ENCODE data around the gene RGS1. TPM values are rescaled to one million over a fixed set of nuclear protein-coding genes. Genes with fewer than 3 reads are reported as not detected.

The RGS1 gene
- total RNA-seq (2021; ENCODE audit: unreplicated experiment) (not detected), Bru-seq, nascent RNA (not detected), BruChase-seq, experiment 1, labeled RNA remaining after a 6-hour chase (not detected), BruChase-seq, experiment 2, labeled RNA remaining after a 2-hour chase (not detected)
- polyA plus RNA-seq (2012): not detected in 2 replicates
- long read RNA-seq: 0 reads

GRCh38 chr1:192575499-192576189 is at the start of gene RGS1:
Gene RGS1 (plus strand): TSS chr1:192575773. CDS start chr1:192575793, 20 bp downstream.
- TF ChIP-seq POLR2A (IDR thresholded peaks at IDR 0.05; ENCODE audit: borderline replicate concordance, extremely low read depth, insufficient read depth, insufficient read length): no peak
- no peak for TF ChIP-seq SIN3A (IDR thresholded peaks at IDR 0.05; ENCODE audit: low read depth)
- TF ChIP-seq RAD21 (IDR thresholded peaks at IDR 0.05; ENCODE audit: low read depth): no peak
- no peak for TF ChIP-seq CTCF (IDR thresholded peaks at IDR 0.05 in 2 of 3, conservative IDR thresholded peaks at IDR 0.05 in 1 of 3; ENCODE audit: borderline replicate concordance in 1 of 3, insufficient read depth in 1 of 3, low read depth in 2 of 3, low read length in 2 of 3)
- no peak for TF ChIP-seq ELF1 (IDR thresholded peaks at IDR 0.05; ENCODE audit: borderline replicate concordance, low read depth)
- no peak for TF ChIP-seq ZBTB33 (IDR thresholded peaks at IDR 0.05; ENCODE audit: extremely low read depth, insufficient replicate concordance, low read length)
- TF ChIP-seq MAX (IDR thresholded peaks at IDR 0.05): no peak
- no peak for TF ChIP-seq EGR1 (IDR thresholded peaks at IDR 0.05; ENCODE audit: low read depth)
- Histone ChIP-seq H3K4me1 (ENCODE audit: control insufficient read depth in 1 of 2, insufficient read depth in 2 of 2, low read length in 2 of 2) (no peaks in the 10 kb centered on the region), H3K4me2 (ENCODE audit: low read length) (no peak within 1 kb of the TSS), H3K27ac (ENCODE audit: low read depth, low read length) (no peak within 1 kb of the TSS), H4K20me1 (ENCODE audit: insufficient read depth) (no peaks in the 10 kb centered on the region), H3K79me2 (ENCODE audit: insufficient read depth, low read length) (no peaks in the 10 kb centered on the region), H3K36me3 (ENCODE audit: control insufficient read depth in 1 of 2, insufficient read depth in 2 of 2, low read length in 2 of 2) (no peaks in the 10 kb centered on the region), H2AFZ (ENCODE audit: low read depth, low read length, poor library complexity, severe bottlenecking) (no peak within 1 kb of the TSS), H3K27me3 (ENCODE audit: insufficient read depth, low read length) (no peaks in the 10 kb centered on the region), H3K9me2 (ENCODE audit: insufficient read depth) (no peaks in the 10 kb centered on the region), H3K9ac (ENCODE audit: low read length) (no peak within 1 kb of the TSS), H3K4me3 (replicated peaks in 1 of 2; ENCODE audit: low read depth in 1 of 2, low read length in 2 of 2) (no peak within 1 kb of the TSS), H3K9me3 (ENCODE audit: control insufficient read depth in 1 of 2, insufficient read depth in 1 of 2, low read depth in 1 of 2, low read length in 2 of 2) (no peaks in the 10 kb centered on the region)
- ATAC-seq (no peak), DNase-seq (ENCODE audit: low read depth, low spot score) (no peak)
- ChIA-PET CTCF (no interaction called here), POLR2A (no interaction called here), RAD21 (ENCODE audit: low non-redundant PET in 1 of 2, low total read pairs in 2 of 2, uncharacterized antibody in 2 of 2, unreplicated experiment in 2 of 2) (no interaction called here)
- BruUV-seq (replicated peaks): no TSS peak
- intact Hi-C loops (cut with micrococcal nuclease): no loop called here

Data from HCT116 (cell line).